Astrocyte of the hippocampus (primary cell): ENCODE measurements around the gene KIAA1755.

Experiments
- DNase-seq: peaks from one replicate; pipeline ENCODE4 v3.0.0; 2011; ENCODE audit warnings: low read depth, low spot score

The KIAA1755 gene

DNA sequence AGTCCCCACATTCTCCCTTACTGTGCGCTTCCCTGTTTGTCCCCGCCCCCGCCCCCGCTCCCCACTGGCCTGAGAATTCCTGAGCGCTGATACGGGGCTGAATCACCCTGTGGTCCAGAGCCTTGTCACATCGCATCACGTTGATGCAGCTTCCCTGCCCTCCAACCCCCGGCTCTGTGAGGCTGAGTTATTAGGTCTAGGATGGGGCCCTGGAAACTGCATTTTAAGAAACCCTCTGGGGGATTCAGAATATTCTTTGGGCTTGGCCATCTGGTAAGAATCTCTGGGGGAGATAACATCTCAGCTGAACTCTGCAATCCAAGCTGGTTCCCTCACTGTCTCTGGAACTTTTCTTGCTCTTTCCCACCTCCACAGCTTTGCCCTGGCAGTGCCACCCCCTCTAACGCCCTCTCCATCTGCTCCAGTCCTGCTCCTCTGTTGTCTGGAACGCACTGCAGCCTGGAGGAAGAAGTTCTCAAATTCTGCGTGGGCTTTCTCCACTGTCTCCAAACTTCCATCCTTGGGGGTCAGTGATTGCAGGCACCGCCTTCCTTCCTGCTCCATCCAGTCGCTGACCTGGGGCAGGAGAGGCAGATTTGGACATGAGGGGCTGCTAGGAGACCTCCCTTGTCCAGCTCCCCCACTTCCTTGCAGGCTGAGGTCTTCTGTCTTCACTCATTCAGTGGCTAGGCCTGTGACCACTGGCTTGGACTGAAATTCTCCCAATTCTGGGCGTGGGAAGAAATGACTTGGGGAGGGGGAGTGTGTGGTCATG is 42.6 kb downstream of the KIAA1755 start:
- DNase-seq = peak; percentile 95

DNA sequence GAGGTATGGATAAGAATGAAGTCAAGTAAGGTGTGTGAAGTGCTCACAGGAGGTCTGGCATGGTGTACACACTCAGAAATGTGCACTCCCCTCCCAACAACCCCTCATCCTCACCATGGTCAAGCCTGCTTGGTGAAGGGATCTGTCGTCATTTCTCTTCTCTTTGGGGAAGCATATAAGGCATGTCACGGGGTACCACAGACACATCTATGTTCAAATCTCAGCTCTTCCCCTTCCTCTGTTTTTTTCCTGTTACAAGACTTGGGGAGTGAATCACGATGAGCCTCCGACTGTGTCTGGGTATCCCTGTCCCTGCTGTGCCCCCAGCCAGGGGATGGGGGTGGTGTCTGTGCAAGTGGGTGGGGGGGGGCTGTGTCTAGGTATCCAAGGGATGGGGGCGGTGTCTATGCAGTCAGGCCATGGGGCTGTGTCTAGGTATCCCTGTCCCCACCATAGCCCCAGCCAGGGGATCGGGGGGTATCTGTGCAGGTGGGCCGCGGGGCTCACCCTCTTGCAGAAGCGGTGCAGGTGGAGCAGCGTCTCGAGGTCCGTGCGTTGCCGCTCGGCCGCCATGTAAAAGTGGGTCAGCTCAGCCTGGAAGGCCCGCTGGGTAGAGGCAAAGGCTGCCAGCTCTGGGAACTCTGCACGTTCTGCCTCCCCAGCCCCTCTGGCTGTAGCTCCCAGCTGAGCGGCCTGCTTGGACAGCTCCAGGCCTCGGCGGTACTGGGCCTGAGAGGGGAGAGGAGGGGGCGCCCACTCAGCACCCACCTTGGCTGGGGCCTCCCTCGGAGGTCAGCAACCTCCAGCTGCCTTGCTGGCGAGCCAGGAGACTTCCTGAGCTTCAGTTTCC is 43.6 kb downstream of the KIAA1755 start:
- no peak for DNase-seq

DNA sequence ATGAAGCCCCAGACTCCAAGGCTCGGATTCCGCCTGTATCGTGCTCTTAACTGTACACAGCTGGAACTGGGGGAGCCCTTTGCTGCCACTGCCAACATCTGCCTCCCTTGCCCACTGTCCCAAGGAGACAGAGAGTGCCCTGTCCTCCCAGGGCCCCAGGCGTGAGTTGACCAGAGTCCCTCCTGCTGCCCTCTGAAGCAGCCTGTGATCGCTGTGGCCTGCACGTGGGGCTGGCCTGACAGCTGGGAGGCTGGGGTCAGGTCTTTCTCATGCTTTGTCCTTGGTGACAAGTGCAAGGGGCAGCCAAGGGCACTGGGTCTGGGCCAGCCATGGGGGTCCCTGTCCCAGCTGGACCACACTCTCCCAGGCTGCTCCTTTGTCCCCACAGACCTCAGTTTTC is 44.3 kb downstream of the KIAA1755 start:
- no peak for DNase-seq

DNA sequence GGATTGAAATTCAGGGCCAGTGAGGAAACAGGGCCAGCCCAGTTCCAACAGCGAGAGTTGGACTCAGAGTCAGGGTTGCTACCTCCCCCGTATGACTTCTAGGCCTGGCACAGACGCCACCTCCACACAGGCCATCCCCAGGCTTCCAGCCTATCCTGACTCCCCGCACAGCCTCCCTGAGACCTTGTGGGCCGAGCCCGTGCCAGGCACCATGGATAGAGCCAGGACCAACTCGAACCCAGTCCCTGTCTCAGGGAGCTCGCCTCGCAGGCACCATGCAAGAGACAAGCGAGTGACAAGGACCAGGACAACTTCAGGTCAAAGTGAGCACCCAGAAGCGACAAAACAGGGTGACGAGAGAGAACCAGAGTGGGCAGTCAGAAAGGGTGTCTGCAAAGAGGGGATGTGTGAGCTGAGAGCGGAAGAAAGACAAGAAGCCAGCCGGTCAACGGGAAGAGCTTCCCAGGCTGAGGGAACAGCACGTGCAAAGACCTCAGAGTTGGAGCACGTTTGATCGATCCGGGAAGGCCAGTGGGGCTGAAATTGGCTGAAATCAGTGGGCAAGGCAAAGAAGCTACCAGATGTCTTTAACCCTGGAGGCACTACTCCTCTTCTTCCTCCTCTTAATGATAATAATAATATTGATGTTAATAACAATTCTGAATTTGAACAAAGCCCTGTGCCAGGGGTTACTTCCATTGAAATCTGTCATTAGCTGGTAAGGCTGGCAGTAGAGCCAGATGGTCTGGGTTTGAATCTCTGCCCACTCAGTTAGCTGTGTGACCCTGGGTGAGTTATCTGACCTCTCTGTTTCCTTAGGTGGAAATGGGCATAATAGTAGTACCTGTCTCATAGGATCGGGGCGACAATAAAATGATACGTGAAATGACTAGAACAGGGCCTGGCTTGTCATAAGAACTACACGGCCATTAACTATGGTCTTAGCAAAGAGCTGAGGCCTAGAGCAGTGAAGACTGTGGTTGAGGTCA is 45.0 kb downstream of the KIAA1755 start:
- DNase-seq = no peak

DNA sequence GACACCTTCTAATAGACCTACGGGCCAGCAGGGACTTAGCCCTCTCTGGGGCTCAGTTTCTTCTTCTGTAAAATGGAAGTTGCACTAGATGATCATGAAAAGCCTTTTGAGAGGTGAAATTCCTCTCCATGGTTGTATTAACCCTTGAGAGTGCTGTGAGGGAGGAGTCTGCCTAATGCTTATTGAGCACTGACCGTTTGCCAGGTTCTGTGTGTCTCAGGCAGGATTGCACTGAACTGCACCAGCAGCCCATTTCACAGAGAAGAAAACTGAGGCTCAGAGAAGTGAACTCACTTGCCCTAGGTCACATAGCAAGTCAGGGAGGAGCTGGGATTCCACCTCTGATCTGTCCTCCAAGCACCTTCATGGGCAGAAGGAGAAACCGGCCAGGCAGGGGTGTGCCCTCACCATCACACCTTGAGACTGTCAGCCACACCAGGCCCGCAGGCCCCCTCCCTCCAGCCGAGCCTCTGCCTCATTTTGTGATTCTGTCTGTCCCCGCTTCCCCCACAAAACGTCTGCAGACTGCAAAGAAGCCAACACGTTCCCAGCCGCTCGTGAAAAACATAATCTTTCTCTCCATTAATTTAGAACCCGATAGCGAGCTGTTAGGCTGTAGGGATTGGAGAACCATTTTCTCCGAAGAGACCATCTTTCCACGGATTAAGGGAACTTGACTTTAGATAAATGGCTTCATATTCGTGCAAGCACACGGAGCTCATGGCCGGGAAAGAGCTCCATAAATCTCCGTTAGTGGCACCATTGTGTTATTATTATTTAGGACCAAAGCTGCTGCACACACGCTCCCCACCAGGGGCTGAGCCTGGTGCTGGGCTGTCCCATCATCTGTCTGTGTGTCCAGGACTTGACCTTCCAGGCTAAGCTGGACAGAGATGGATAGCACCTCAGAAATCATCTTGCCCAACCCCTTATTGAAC is 46.0 kb downstream of the KIAA1755 start:
- no peak for DNase-seq

DNA sequence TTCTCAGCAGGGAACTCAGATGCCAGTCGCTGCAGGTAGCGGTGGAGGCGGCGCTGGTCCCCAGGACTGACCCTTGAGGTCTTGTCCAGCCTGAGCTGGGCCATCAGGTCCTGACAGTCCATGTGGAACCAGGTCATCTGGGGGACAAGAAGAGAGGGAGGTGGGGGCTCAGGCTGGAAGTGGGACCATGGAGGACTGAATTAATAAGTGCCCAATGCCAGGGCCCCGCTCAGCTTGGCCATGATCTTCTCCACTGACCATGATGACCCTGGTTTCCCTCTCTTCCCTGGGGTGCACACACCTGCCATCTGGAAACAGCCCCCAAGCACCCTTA is 47.0 kb downstream of the KIAA1755 start:
- DNase-seq = no peak

DNA sequence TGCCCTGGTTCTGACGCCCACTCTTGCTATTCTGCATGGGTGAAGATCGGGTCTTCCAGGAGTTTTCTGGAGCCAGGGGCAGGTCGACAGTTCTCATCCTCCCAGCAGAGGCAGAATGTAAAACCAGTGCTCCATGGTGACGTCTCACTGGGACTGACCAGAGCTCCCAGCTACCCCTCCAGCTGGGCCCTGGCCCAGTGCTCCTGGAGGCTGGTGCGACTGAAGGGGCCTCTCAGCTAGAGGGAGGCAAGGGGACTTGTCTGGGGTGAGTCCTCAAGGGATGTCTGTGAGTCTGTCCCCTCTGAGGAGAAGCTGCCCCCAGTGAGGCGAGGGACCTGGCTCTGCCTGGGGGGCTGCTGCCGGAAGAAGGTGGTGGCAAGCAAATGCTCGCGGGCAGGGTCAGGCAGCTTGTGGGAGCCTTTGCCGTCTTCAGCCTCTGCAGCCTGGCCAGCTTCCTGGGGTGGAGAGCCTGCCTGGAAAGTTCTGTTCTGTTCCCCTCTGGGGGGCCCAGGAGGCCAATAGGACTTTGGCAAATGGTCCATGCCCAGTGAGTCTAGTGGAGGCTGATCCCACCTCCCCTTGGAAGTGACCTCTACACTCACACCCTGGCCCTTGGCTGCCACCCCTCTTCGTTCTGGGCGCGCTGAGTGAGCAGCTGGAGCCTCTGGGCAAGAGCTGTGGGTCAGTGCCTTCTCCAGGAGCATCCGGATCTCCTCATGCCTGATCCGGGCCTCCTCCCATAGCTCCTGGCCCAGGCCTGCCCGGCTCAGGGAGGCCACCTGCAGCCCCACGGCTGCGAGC is 47.5 kb downstream of the KIAA1755 start:
- DNase-seq = no peak

DNA sequence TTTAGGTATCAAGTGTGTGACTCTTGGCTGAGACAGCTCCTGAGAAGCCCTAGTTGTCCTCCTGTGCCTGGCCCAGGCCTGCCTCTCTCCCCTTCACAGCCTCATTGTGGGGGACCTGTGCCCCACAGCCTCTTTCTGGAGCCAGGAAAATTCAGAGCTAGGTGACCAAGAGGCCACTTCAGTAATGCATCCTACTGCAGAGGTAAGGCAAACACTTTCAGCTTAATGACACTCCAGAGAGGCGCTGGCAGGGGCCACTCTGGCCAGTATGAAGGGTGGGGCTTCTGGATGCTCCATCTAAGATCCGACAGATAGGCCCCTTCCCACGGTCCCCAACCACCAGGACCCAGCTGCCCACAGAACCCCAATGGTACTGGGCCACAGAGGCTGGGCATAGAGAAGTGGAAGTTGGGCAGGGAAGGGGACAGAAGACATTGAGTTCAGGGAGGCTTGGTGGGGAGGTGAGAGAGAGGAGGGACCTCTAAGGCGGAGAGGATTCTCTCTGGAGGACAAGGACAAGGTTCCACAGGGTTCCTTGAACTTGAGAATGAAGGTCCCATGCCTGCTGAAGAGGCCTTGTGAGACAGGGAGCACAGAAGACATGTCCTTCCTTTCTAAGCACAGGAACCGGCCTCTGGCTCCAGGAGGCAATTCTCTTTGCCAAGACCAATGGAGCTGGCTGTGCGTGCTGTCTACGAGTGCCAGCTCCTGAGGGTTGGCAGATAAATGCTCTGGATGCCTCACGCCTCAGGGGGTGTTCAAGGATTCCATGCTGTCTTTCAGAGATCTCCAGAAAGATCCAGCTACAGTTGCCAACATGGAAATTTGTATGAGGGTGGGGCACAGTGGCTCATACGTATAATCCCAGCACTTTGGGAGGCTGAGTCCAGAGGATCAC is 49.1 kb downstream of the KIAA1755 start:
- DNase-seq = peak; percentile 33

DNA sequence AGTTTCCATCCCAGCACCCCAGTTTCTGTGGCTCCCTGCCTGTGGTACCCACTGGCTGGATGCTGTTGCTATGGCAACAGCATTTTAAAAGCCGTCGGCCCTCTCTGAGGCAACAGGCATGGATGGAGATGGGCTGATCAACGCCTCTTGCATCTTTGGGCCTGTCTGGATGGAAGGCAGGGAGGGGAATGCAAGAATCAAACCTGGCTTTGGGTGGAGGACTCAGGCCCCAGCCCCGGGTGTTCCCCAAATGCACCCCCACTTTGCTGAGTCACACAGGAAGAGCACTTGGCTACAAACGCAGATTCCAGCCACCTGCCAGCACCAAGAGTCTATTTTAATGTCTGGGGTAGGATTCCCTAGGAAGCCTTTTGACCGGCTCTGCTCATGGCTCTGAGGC is 49.8 kb downstream of the KIAA1755 start:
- DNase-seq = peak; percentile 20

DNA sequence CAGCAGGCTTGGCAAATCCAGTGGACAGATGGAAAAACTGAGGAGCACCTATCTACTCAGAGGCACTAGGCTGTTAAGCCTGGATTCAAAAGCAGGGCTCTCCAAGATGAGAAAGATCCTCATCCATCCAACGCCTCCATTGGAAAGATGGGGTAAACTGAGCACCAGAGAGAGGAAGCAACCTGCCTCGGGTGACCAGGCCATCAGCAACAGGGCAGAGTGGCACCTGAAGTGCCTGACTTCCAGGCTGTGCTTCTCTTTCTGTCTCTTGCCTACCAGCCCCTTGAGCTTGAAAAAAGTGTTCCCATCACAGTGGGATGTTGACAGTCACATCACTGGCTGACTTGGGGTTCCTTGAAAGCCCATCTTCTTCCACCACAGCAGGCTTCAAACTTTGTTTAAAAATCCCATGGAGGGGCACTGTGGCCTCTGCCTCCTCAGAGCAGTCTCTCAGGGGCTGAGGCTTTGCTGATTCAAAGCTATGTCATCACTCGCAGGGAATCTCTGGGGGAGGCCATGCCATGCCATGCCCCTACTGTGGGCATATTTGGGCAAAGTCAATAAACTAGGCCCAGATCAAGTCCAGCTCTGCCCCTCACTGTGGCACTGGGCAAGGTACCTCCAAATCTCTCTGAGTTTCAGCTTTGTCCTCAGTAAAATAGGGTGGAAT is 50.7 kb downstream of the KIAA1755 start:
- DNase-seq = no peak

DNA sequence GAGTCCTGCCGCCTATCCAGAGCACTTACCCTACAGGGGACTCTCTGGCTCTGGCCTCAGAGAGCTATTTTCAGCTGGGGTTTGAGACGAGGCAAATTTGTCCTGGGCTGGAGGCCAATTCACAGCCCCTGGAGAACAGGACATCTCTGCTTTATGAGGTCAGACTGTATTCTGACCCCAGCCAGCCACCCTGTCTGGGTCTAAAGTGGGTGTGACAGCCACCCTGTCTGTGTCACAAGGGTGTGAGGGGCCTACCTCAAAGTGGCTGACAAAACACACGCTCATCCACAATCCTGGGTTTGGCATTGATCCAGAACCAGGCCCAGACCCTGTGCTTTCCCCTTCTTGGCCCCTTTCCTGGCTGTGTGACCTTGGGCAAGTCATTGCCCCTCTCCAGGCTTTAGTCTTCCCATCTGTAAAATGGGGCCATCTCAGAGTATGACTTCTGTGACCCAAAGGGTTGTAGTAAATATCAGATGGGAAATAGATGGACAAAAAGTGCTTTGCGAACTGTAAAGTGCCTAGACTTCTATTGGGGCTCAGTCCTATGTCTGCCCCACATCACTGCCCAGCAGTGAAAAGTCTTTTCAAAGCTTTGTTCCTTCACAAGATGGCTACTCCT is 51.4 kb downstream of the KIAA1755 start:
- no peak for DNase-seq

DNA sequence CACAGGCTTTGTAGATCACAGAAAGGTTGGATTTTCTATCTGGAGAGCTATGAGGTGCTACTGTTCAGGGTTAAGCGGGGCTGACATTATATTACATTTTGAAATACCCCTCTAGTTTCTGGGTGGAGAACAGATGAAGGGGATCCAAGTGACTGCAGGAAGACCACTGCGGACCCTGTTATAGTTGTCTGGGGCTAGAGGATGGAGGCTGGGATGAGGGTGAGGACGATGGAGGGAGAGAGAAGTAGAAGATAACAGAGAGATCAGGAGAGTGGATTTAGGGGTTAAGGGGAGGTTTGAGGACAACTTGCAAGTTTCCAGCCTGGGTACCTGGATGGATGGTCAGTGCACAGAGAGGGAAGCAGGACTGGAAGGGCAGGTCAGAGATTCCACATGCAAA is 52.0 kb downstream of the KIAA1755 start:
- DNase-seq = no peak

DNA sequence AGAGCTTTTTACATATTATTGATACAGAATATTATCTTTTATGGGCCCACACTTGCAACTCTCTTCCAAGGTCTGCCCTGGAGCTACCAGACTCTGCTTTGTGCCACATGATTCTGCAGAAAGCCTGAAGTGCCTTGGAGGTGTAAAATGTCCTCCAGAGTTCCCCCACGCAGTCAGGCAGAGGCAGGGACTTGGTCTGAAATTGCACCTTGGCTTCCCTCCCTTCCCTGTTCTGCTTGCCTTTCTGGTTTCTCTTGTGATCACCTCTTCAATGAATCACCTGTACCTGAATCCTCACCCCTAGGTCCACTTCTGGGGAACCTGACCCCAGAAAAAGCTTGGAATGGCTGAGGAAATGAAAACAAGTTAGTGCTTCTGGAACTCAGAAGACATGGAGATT is 52.4 kb downstream of the KIAA1755 start:
- DNase-seq = no peak

DNA sequence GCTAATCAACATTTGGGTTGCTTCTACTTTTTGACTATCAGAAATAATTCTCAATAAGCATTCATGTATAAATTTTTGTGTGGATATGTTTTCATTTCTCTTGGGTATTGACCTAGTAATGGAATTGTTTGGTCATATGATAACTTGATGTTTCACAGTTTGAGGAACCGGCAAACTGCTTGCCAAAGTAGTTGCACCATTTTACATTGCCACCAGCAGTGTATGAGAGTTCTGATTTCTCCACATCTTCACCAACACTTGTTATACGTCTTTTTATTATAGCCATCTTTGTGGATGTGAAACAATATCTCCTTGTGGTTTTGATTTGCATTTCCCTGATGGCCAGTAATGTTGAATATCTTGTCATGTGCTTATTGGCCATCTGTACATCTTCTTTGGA is 52.9 kb downstream of the KIAA1755 start:
- no peak for DNase-seq

DNA sequence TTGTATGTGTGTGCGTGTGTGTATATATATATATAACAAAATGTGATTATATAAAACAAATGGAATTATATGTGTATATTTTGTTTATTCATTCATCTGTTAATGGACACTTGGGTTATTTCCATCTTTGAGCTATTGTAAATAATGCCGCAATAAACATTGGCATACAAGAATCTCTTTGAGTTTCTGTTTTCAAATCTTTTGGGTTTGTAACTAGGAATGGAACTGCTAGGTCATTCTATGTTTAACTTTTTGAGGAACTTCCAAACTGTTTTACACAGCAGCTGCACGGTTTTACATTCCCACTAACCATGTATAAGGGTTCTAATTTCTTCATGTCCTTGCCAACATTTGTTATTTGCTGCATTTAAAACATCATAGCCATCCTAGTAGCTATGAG is 55.5 kb downstream of the KIAA1755 start:
- DNase-seq = no peak

DNA sequence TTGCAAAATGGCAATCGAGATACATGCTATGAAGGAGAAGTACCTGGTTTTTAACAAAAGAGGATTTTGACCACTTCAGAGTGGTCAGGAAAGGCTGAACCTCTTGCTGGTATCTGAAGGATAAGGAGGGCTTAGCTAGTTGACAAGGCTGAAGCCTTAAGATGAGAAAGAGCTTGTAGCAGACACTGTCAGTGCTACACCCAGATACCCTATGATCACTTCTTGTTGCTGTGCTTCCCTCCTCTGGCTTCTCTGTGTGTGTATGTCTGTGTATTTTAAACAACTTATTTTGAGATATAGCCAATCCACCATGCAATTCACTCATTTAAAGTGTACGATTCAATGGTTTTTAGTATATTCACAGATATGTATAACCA is 56.6 kb downstream of the KIAA1755 start:
- no peak for DNase-seq

DNA sequence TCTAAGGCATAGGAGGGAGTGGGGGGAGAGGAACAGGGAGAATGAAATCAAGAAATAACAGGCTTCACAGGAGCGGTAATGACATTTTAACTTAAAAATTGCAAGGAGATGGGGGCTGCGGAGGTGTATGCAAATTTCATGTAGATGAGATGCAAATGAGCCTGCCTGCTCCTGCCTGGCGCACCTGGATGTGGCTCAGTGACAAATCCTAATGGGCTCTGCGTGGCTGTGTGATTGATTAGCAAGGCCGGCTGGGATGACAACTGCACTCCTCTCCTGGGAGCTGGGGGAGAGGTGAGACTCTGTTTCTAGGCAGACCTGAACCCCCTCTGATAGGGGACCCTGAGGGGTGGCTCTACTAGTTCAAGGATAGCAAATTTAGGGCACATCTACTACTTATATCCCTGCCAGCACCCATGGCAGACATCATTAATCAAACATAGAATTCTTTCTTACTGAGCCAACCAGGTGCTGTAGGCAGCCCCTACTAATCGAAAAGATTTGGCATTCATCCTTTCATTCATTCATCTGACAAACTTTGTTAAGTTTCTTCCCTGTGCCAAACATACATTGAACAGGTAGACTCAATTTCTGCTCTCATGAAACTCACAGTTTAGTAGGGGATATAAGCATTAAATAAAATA is 57.1 kb downstream of the KIAA1755 start:
- no peak for DNase-seq

DNA sequence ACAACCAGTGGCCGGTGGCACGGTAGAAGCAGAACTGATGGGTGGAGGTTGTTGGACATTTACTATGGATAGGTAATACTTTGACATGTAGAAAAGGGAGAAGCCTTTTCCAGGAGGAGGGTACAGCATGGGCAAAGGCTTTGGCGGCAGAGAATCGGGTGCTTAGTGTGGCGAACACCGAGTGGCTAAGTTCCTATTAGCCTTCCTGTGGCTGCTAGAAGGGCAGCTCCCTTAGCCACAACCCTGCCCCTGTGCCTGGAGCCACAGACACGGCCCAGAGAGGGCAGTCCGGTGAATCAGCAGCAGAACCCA is 57.6 kb downstream of the KIAA1755 start:
- DNase-seq = no peak
